GM12864 (cell line): ENCODE measurements around the gene CARD9.
A peak's percentile ranks its signal among the peaks of the same experiment; 100 is the strongest.
"Not testable (repeated sequence)": the region's sequence is repeated elsewhere in the genome, so short reads cannot be mapped to it uniquely, and the experiment has no call there.

Experiments
- DNase-seq: peaks from one replicate; pipeline ENCODE4 v3.0.0-alpha.2; 2011; ENCODE audit warnings: low read depth
- H3K4me3 ChIP-seq: 2 replicates; pipeline ENCODE4 v1.5.1; 2011; ENCODE audit warnings: mild to moderate bottlenecking, low read depth, low read length, control low read depth
- CTCF ChIP-seq: IDR thresholded peaks from 2 replicates; pipeline ENCODE4 v1.5.1; 2011; ENCODE audit warnings: low read depth, mild to moderate bottlenecking, moderate library complexity, low read length, control low read depth, inconsistent platforms; ENCODE audit errors: missing control alignments

The CARD9 gene

GRCh38 chr9:136416427-136416826 lies 43.0 kb upstream of the CARD9 start:
- DNase-seq: no peak
- no peak overlapping the region for H3K4me3 ChIP-seq
- no peak for TF ChIP-seq CTCF

- H3K4me3 ChIP-seq: no peak overlapping the region
- DNase-seq: no peak
- TF ChIP-seq CTCF: no peak
Measured at GRCh38 chr9:136412962-136413361, 39.5 kb upstream of the CARD9 start.

- no peak for TF ChIP-seq CTCF
- H3K4me3 ChIP-seq: peak overlapping the region; percentile 100
- DNase-seq: no peak
Measured at GRCh38 chr9:136411378-136411777, 37.9 kb upstream of the CARD9 start.

GRCh38 chr9:136410500-136411287 lies 37.2 kb upstream of the CARD9 start, which contains the start of the genes ENTR1 and PMPCA:
ENTR1 (minus strand) TSS chr9:136410614; CDS start chr9:136410397, 217 bp downstream.
PMPCA (plus strand) TSS chr9:136410658; CDS start chr9:136410669, 11 bp downstream.
- TF ChIP-seq CTCF: no peak
- DNase-seq: no peak
- peak within 1 kb of the TSS; percentile 100 for H3K4me3 ChIP-seq

- TF ChIP-seq CTCF: no peak
- DNase-seq: no peak
Measured at GRCh38 chr9:136409557-136410455, 36.3 kb upstream of the CARD9 start.

GRCh38 chr9:136407911-136408310 lies 34.4 kb upstream of the CARD9 start:
- no peak for TF ChIP-seq CTCF
- DNase-seq: no peak

More at GRCh38 chr9:136409557-136410455, 36.3 kb upstream of the CARD9 start:
- H3K4me3 ChIP-seq: peak overlapping the region; percentile 100

GRCh38 chr9:136407061-136407460 lies 33.6 kb upstream of the CARD9 start:
- DNase-seq, H3K4me3 ChIP-seq: not testable (repeated sequence)

More at GRCh38 chr9:136407911-136408310, 34.4 kb upstream of the CARD9 start:
- H3K4me3 ChIP-seq: no peak overlapping the region

- not testable (repeated sequence) for DNase-seq, H3K4me3 ChIP-seq
Measured at GRCh38 chr9:136405904-136406303, 32.4 kb upstream of the CARD9 start.
